HepG2 (cell line): ENCODE results near the gene ITGB5. TPM values are rescaled to one million over a fixed set of nuclear protein-coding genes. Genes with fewer than 3 reads are reported as not detected.

Source experiments
- CREM ChIP-seq, 2 experiments: sonication (generic) in 1 of 2; formaldehyde crosslinking in 1 of 2; IDR thresholded peaks; 2 replicates each; pipeline versions ENCODE4 v1.4.0 to v1.6.1; 2016 to 2020; ENCODE audit warnings: antibody characterized with exemption in 1 of 2, mild to moderate bottlenecking in 1 of 2, missing genetic modification reagents in 1 of 2
- FOXO1 ChIP-seq: sonication (generic); formaldehyde crosslinking; IDR thresholded peaks from 2 replicates; pipeline ENCODE4 v1.4.0; 2020; ENCODE audit warnings: missing genetic modification reagents
- KDM3A ChIP-seq: IDR thresholded peaks from 2 replicates; pipeline ENCODE4 v1.6.1; 2018; ENCODE audit warnings: low read depth, missing compliant biosample characterization
- NR2F6 ChIP-seq, 2 experiments: IDR thresholded peaks; 2 replicates each; pipeline ENCODE4 v1.6.1; 2016; ENCODE audit warnings: antibody characterized with exemption in 1 of 2, mild to moderate bottlenecking in 1 of 2
- RBAK ChIP-seq: sonication (generic); formaldehyde crosslinking; IDR thresholded peaks from 2 replicates; pipeline ENCODE4 v1.5.1; 2020; ENCODE audit warnings: mild to moderate bottlenecking, missing genetic modification reagents
- REXO4 ChIP-seq: sonication (generic); formaldehyde crosslinking; IDR thresholded peaks from 2 replicates; pipeline ENCODE4 v1.8.0; 2022; ENCODE audit warnings: missing genetic modification reagents, mild to moderate bottlenecking, borderline replicate concordance
- TBX2 ChIP-seq: sonication (generic); formaldehyde crosslinking; IDR thresholded peaks from 2 replicates; pipeline ENCODE4 v1.5.0; 2020; ENCODE audit warnings: missing genetic modification reagents, mild to moderate bottlenecking, borderline replicate concordance
- YEATS2 ChIP-seq: sonication (generic); formaldehyde crosslinking; IDR thresholded peaks from 2 replicates; pipeline ENCODE4 v1.4.0; 2020; ENCODE audit warnings: missing genetic modification reagents, borderline replicate concordance
- ZNF44 ChIP-seq: sonication (generic); formaldehyde crosslinking; IDR thresholded peaks from 2 replicates; pipeline ENCODE4 v1.5.1; 2020; ENCODE audit warnings: mild to moderate bottlenecking, missing genetic modification reagents
- ZNF546 ChIP-seq: sonication (generic); formaldehyde crosslinking; conservative IDR thresholded peaks from 2 replicates; pipeline ENCODE4 v1.8.1; 2023; ENCODE audit warnings: mild to moderate bottlenecking, missing genetic modification reagents
- polyA plus RNA-seq, 8 experiments: library from polyadenylated mRNA; depleted of rRNA in 3 of 8; stranded (reverse) in 7 of 8; unstranded in 1 of 8; fragments of >200 nt; fragmentation: Illumina TruSeq in 4 of 8; extraction: Trizol in 4 of 8; gene quantifications; 2 replicates each; pipeline versions ENCODE4 v1.2.1 to v1.2.3, GENCODE V29; 2011 to 2016; ENCODE audit warnings: low read depth in 4 of 8, missing spikeins in 1 of 8, mixed read lengths in 1 of 8; ENCODE audit not compliant: insufficient read depth in 1 of 8
- total RNA-seq, 5 experiments: library from RNA; depleted of rRNA; stranded (reverse); fragments of >200 nt; fragmentation: Illumina TruSeq; extraction: Trizol; gene quantifications; 2 replicates each; pipeline ENCODE4 v1.2.3, GENCODE V29; 2016; ENCODE audit warnings: low read depth in 1 of 5
- TF ChIP-seq, protein P1 (sequence below): IDR thresholded peaks from 2 replicates; pipeline ENCODE4 v1.6.1; 2018; ENCODE audit warnings: missing genetic modification reagents, mild to moderate bottlenecking, missing compliant biosample characterization
- TF ChIP-seq, protein P2 (sequence below): sonication (generic); formaldehyde crosslinking; IDR thresholded peaks from 2 replicates; pipeline ENCODE4 v1.4.0; 2020; ENCODE audit warnings: missing genetic modification reagents
- TF ChIP-seq, protein P3 (sequence below): sonication (generic); formaldehyde crosslinking; IDR thresholded peaks from 2 replicates; pipeline ENCODE4 v1.5.1; 2020; ENCODE audit warnings: mild to moderate bottlenecking, missing genetic modification reagents
- TF ChIP-seq, protein P4 (sequence below): sonication (generic); formaldehyde crosslinking; IDR thresholded peaks from 2 replicates; pipeline ENCODE4 v1.4.0; 2020; ENCODE audit warnings: low read depth, missing genetic modification reagents
- TF ChIP-seq, protein P5 (sequence below): IDR thresholded peaks from 2 replicates; pipeline ENCODE4 v1.6.1; 2016

The ITGB5 gene
- total and polyA plus RNA-seq, 2 of the 13 experiments (the other 11 are each of a cell fraction or from before 2014, with no cell fraction given): 74.1 to 343 TPM

DNA sequence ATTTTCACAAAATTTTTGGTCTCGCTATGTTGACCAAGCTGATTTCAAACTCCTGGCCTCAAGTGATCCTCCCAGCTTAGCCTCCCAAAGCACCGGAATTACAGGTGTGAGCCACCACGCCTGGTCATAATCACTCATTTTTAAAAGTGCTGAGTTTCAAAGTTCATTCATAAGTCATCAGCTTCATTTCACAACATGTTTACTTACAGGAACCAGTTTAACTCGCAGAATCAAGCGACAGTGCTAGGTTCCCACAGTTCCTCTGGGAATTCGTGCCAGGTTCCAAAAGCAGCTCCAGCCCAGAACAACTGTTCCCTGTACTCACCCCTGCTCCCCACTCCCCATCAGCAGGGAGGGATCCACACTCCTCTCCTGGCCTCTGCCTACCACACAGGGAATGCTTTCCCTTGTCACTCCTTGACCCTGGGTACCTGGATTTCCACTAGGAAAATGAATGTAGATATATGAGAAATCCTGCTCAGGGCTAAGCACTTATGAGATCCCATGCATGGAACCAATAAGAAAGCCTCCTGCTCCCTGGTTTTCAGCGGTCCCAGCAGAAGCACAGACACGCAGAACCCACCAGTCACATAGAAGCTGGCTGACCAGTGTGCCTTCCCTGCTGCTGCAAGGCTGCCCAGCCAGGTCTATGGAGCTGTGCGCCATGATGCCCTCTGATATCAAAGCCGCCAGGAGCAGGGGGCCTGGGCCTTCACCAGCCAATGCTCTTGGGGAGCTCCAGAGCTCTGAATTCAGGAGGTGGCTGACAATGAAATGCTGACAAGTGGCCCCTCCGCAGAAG lies 72.3 kb downstream of the ITGB5 start (continued):
- TF ChIP-seq KDM3A (peak; percentile 64; the same call in 1 of the 2 replicates), RBAK (CRISPR knock-in tag) (no peak), ZNF546 (no peak), YEATS2 (CRISPR knock-in tag) (no peak), TBX2 (CRISPR knock-in tag) (peak; percentile 86), NR2F6 (IDR thresholded peaks at IDR 0.05) (no peak), NR2F6 (CRISPR knock-in tag; IDR thresholded peaks at IDR 0.05) (peak; percentile 46; the same call in 1 of the 2 replicates), CREM (IDR thresholded peaks at IDR 0.05) (peak; percentile 48), CREM (CRISPR knock-in tag; IDR thresholded peaks at IDR 0.05) (no peak), ZNF44 (CRISPR knock-in tag) (no peak), REXO4 (CRISPR knock-in tag) (no peak), FOXO1 (CRISPR knock-in tag) (peak; percentile 63; the same call in 1 of the 2 replicates)
- TF ChIP-seq, protein P1, sequence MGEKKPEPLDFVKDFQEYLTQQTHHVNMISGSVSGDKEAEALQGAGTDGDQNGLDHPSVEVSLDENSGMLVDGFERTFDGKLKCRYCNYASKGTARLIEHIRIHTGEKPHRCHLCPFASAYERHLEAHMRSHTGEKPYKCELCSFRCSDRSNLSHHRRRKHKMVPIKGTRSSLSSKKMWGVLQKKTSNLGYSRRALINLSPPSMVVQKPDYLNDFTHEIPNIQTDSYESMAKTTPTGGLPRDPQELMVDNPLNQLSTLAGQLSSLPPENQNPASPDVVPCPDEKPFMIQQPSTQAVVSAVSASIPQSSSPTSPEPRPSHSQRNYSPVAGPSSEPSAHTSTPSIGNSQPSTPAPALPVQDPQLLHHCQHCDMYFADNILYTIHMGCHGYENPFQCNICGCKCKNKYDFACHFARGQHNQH (CRISPR knock-in tag): 0 out of 2 replicates have a peak, but pooled peaks have one; percentile 20
- TF ChIP-seq, protein P2, sequence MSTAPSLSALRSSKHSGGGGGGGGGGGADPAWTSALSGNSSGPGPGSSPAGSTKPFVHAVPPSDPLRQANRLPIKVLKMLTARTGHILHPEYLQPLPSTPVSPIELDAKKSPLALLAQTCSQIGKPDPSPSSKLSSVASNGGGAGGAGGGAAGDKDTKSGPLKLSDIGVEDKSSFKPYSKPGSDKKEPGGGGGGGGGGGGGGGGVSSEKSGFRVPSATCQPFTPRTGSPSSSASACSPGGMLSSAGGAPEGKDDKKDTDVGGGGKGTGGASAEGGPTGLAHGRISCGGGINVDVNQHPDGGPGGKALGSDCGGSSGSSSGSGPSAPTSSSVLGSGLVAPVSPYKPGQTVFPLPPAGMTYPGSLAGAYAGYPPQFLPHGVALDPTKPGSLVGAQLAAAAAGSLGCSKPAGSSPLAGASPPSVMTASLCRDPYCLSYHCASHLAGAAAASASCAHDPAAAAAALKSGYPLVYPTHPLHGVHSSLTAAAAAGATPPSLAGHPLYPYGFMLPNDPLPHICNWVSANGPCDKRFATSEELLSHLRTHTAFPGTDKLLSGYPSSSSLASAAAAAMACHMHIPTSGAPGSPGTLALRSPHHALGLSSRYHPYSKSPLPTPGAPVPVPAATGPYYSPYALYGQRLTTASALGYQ (CRISPR knock-in tag): peak; percentile 21; the same call in 1 of the 2 replicates
- TF ChIP-seq, protein P3, sequence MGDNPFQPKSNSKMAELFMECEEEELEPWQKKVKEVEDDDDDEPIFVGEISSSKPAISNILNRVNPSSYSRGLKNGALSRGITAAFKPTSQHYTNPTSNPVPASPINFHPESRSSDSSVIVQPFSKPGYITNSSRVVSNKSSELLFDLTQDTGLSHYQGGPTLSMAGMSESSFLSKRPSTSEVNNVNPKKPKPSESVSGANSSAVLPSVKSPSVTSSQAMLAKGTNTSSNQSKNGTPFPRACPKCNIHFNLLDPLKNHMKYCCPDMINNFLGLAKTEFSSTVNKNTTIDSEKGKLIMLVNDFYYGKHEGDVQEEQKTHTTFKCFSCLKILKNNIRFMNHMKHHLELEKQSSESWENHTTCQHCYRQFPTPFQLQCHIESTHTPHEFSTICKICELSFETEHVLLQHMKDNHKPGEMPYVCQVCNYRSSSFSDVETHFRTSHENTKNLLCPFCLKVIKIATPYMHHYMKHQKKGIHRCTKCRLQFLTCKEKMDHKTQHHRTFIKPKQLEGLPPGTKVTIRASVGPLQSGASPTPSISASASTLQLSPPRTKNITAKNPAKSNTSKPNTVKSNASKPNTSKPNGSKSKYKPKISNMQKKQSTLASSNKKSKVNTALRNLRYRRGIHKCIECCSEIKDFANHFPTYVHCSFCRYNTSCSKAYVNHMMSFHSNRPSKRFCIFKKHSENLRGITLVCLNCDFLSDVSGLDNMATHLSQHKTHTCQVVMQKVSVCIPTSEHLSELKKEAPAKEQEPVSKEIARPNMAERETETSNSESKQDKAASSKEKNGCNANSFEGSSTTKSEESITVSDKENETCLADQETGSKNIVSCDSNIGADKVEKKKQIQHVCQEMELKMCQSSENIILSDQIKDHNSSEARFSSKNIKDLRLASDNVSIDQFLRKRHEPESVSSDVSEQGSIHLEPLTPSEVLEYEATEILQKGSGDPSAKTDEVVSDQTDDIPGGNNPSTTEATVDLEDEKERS (CRISPR knock-in tag): peak; percentile 99
- TF ChIP-seq, protein P4, sequence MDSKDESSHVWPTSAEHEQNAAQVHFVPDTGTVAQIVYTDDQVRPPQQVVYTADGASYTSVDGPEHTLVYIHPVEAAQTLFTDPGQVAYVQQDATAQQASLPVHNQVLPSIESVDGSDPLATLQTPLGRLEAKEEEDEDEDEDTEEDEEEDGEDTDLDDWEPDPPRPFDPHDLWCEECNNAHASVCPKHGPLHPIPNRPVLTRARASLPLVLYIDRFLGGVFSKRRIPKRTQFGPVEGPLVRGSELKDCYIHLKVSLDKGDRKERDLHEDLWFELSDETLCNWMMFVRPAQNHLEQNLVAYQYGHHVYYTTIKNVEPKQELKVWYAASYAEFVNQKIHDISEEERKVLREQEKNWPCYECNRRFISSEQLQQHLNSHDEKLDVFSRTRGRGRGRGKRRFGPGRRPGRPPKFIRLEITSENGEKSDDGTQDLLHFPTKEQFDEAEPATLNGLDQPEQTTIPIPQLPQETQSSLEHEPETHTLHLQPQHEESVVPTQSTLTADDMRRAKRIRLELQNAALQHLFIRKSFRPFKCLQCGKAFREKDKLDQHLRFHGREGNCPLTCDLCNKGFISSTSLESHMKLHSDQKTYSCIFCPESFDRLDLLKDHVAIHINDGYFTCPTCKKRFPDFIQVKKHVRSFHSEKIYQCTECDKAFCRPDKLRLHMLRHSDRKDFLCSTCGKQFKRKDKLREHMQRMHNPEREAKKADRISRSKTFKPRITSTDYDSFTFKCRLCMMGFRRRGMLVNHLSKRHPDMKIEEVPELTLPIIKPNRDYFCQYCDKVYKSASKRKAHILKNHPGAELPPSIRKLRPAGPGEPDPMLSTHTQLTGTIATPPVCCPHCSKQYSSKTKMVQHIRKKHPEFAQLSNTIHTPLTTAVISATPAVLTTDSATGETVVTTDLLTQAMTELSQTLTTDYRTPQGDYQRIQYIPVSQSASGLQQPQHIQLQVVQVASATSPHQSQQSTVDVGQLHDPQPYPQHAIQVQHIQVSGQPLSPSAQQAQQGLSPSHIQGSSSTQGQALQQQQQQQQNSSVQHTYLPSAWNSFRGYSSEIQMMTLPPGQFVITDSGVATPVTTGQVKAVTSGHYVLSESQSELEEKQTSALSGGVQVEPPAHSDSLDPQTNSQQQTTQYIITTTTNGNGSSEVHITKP (CRISPR knock-in tag): no peak
- TF ChIP-seq, protein P5, sequence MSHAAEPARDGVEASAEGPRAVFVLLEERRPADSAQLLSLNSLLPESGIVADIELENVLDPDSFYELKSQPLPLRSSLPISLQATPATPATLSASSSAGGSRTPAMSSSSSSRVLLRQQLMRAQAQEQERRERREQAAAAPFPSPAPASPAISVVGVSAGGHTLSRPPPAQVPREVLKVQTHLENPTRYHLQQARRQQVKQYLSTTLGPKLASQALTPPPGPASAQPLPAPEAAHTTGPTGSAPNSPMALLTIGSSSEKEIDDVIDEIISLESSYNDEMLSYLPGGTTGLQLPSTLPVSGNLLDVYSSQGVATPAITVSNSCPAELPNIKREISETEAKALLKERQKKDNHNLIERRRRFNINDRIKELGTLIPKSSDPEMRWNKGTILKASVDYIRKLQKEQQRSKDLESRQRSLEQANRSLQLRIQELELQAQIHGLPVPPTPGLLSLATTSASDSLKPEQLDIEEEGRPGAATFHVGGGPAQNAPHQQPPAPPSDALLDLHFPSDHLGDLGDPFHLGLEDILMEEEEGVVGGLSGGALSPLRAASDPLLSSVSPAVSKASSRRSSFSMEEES (CRISPR knock-in tag): peak; percentile 63
